Measurements from ENCODE around the gene RPTOR.

The RPTOR gene

GRCh38 chr17:80702315-80703141 lies 157.9 kb downstream of the RPTOR start:
- no peak for DNase-seq

- DNase-seq: peak in 1 of 2 donors; percentile 6
Observed at GRCh38 chr17:80703142-80703478, 158.5 kb downstream of the RPTOR start.

GRCh38 chr17:80704381-80704819 lies 159.8 kb downstream of the RPTOR start:
- DNase-seq: no peak

GRCh38 chr17:80704894-80705293 lies 160.3 kb downstream of the RPTOR start:
- DNase-seq: no peak

- no peak for DNase-seq
Observed at GRCh38 chr17:80705988-80706387, 161.3 kb downstream of the RPTOR start.

GRCh38 chr17:80706463-80706867 lies 161.8 kb downstream of the RPTOR start:
- DNase-seq: no peak

- no peak for DNase-seq
Observed at GRCh38 chr17:80708480-80708879, 163.8 kb downstream of the RPTOR start.

GRCh38 chr17:80709090-80709695 lies 164.6 kb downstream of the RPTOR start:
- DNase-seq: no peak

- DNase-seq: no peak
Observed at GRCh38 chr17:80710714-80711302, 166.2 kb downstream of the RPTOR start.

GRCh38 chr17:80712089-80712488 lies 167.5 kb downstream of the RPTOR start:
- DNase-seq: no peak

- DNase-seq: no peak
Observed at GRCh38 chr17:80712606-80713005, 168.0 kb downstream of the RPTOR start.

- no peak for DNase-seq
Observed at GRCh38 chr17:80716986-80717719, 172.5 kb downstream of the RPTOR start.

- no peak for DNase-seq
Observed at GRCh38 chr17:80717720-80718083, 173.1 kb downstream of the RPTOR start.

- DNase-seq: no peak
Observed at GRCh38 chr17:80718428-80718827, 173.8 kb downstream of the RPTOR start.

GRCh38 chr17:80719449-80719848 lies 174.8 kb downstream of the RPTOR start:
- DNase-seq: no peak

- DNase-seq: no peak
Observed at GRCh38 chr17:80720610-80721577, 176.3 kb downstream of the RPTOR start.

GRCh38 chr17:80722661-80723060 lies 178.0 kb downstream of the RPTOR start:
- DNase-seq: no peak

GRCh38 chr17:80724775-80725266 lies 180.2 kb downstream of the RPTOR start:
- no peak for DNase-seq

GRCh38 chr17:80725517-80725916 lies 180.9 kb downstream of the RPTOR start:
- DNase-seq: no peak

- no peak for DNase-seq
Observed at GRCh38 chr17:80726558-80727408, 182.1 kb downstream of the RPTOR start.

GRCh38 chr17:80727409-80727755 lies 182.7 kb downstream of the RPTOR start:
- DNase-seq: no peak
